ENCODE measurements around the gene B4GALNT3.

B4GALNT3 gene

GRCh38 chr12:542395-543113, 82.8 kb downstream of the B4GALNT3 start:
- TF ChIP-seq REST (IDR thresholded peaks at IDR 0.05; ENCODE audit: insufficient read depth in 1 of 2, low read depth in 2 of 2, low read length in 2 of 2) (no peak), POLR2AphosphoS5 (IDR thresholded peaks at IDR 0.05; ENCODE audit: low read depth, low read length) (no peak), FOXP2 (optimal IDR thresholded peaks at IDR 0.05; ENCODE audit: borderline replicate concordance, extremely low read depth, extremely low read length, insufficient read depth) (no peak), SIN3A (IDR thresholded peaks at IDR 0.05; ENCODE audit: borderline replicate concordance, insufficient read depth, low read length) (no peak), TAF1 (IDR thresholded peaks at IDR 0.05; ENCODE audit: borderline replicate concordance, insufficient read depth, low read length) (no peak)

GRCh38 chr12:543114-543451, 83.3 kb downstream of the B4GALNT3 start:
- TF ChIP-seq POLR2AphosphoS5 (IDR thresholded peaks at IDR 0.05; ENCODE audit: low read depth, low read length) (no peak), TAF1 (IDR thresholded peaks at IDR 0.05; ENCODE audit: borderline replicate concordance, insufficient read depth, low read length) (no peak), SIN3A (IDR thresholded peaks at IDR 0.05; ENCODE audit: borderline replicate concordance, insufficient read depth, low read length) (no peak), REST (IDR thresholded peaks at IDR 0.05; ENCODE audit: insufficient read depth in 1 of 2, low read depth in 2 of 2, low read length in 2 of 2) (no peak), FOXP2 (optimal IDR thresholded peaks at IDR 0.05; ENCODE audit: borderline replicate concordance, extremely low read depth, extremely low read length, insufficient read depth) (no peak)

- no peak for TF ChIP-seq POLR2AphosphoS5 (IDR thresholded peaks at IDR 0.05; ENCODE audit: low read depth, low read length)
- TF ChIP-seq TAF1 (IDR thresholded peaks at IDR 0.05; ENCODE audit: borderline replicate concordance, insufficient read depth, low read length): no peak
- TF ChIP-seq FOXP2 (optimal IDR thresholded peaks at IDR 0.05; ENCODE audit: borderline replicate concordance, extremely low read depth, extremely low read length, insufficient read depth): no peak
- TF ChIP-seq SIN3A (IDR thresholded peaks at IDR 0.05; ENCODE audit: borderline replicate concordance, insufficient read depth, low read length): no peak
- no peak for TF ChIP-seq REST (IDR thresholded peaks at IDR 0.05; ENCODE audit: insufficient read depth in 1 of 2, low read depth in 2 of 2, low read length in 2 of 2)
These were observed 84.4 kb downstream of the B4GALNT3 start for GRCh38 chr12:544142-544541.

GRCh38 chr12:544941-545635, 85.3 kb downstream of the B4GALNT3 start:
- TF ChIP-seq SIN3A (IDR thresholded peaks at IDR 0.05; ENCODE audit: borderline replicate concordance, insufficient read depth, low read length) (no peak), REST (IDR thresholded peaks at IDR 0.05; ENCODE audit: insufficient read depth in 1 of 2, low read depth in 2 of 2, low read length in 2 of 2) (no peak), FOXP2 (optimal IDR thresholded peaks at IDR 0.05; ENCODE audit: borderline replicate concordance, extremely low read depth, extremely low read length, insufficient read depth) (no peak), TAF1 (IDR thresholded peaks at IDR 0.05; ENCODE audit: borderline replicate concordance, insufficient read depth, low read length) (no peak), POLR2AphosphoS5 (IDR thresholded peaks at IDR 0.05; ENCODE audit: low read depth, low read length) (no peak)

Measured in PFSK-1 (cell line).